ENCODE data around the gene TSPY8.

- TF ChIP-seq POLR2AphosphoS5 (IDR thresholded peaks at IDR 0.05; ENCODE audit: low read depth, low read length) (no peak), TAF1 (IDR thresholded peaks at IDR 0.05; ENCODE audit: borderline replicate concordance, insufficient read depth, low read length) (no peak), REST (IDR thresholded peaks at IDR 0.05; ENCODE audit: insufficient read depth in 1 of 2, low read depth in 2 of 2, low read length in 2 of 2) (no peak), FOXP2 (optimal IDR thresholded peaks at IDR 0.05; ENCODE audit: borderline replicate concordance, extremely low read depth, extremely low read length, insufficient read depth) (no peak)
These were observed 36.6 kb upstream of the TSPY8 start for GRCh38 chrY:9320996-9321395.
